ENCODE results near the gene HGFAC.

The HGFAC gene

GRCh38 chr4:3464349-3464905, 22.7 kb downstream of the HGFAC start:
- no peak for DNase-seq

- no peak for DNase-seq
Measured at GRCh38 chr4:3464911-3465697, 23.3 kb downstream of the HGFAC start.

- DNase-seq = no peak
Measured at GRCh38 chr4:3465698-3466671, 24.2 kb downstream of the HGFAC start.

- DNase-seq = no peak
Measured at GRCh38 chr4:3466691-3467600, 25.2 kb downstream of the HGFAC start.

GRCh38 chr4:3467601-3468031, 25.8 kb downstream of the HGFAC start:
- no peak for DNase-seq

GRCh38 chr4:3468154-3468553, 26.4 kb downstream of the HGFAC start:
- DNase-seq = no peak

- no peak for DNase-seq
Measured at GRCh38 chr4:3468804-3469203, 27.0 kb downstream of the HGFAC start.

GRCh38 chr4:3469386-3470243, 27.8 kb downstream of the HGFAC start:
- no peak for DNase-seq

- DNase-seq = no peak
Measured at GRCh38 chr4:3470244-3471097, 28.7 kb downstream of the HGFAC start.

- DNase-seq = no peak
Measured at GRCh38 chr4:3471098-3471760, 29.5 kb downstream of the HGFAC start.

- no peak for DNase-seq
Measured at GRCh38 chr4:3471886-3472285, 30.1 kb downstream of the HGFAC start.

GRCh38 chr4:3472411-3473141, 30.8 kb downstream of the HGFAC start:
- no peak for DNase-seq

GRCh38 chr4:3473181-3473950, 31.6 kb downstream of the HGFAC start:
- no peak for DNase-seq

- DNase-seq = no peak
Measured at GRCh38 chr4:3473996-3474765, 32.4 kb downstream of the HGFAC start.

- DNase-seq = no peak
Measured at GRCh38 chr4:3475041-3475712, 33.4 kb downstream of the HGFAC start.

- no peak for DNase-seq
Measured at GRCh38 chr4:3475713-3476260, 34.0 kb downstream of the HGFAC start.

GRCh38 chr4:3476341-3476747, 34.6 kb downstream of the HGFAC start:
- DNase-seq = no peak
